H9 (cell line): ENCODE measurements around the gene GRWD1. TPM values are rescaled to one million over a fixed set of nuclear protein-coding genes. Genes with fewer than 3 reads are reported as not detected.

Experiments
- DNase-seq: peaks from one replicate; pipeline ENCODE4 v3.0.0-alpha.2; 2017
- H2AFZ ChIP-seq: one replicate; pipeline ENCODE4 v1.6.1; 2013; ENCODE audit warnings: mild to moderate bottlenecking, low read length, control low read depth, moderate library complexity
- H2AK5ac ChIP-seq: 2 replicates; pipeline ENCODE4 v1.6.1; 2013; ENCODE audit warnings: low read length, control low read depth, mixed read lengths; ENCODE audit not compliant: insufficient read length
- H2BK120ac ChIP-seq: one replicate; pipeline ENCODE4 v1.6.1; 2013; ENCODE audit warnings: low read depth, mild to moderate bottlenecking, low read length, control low read depth, inconsistent platforms; ENCODE audit not compliant: poor library complexity, severe bottlenecking
- H2BK12ac ChIP-seq: 2 replicates; pipeline ENCODE4 v1.6.1; 2013; ENCODE audit warnings: low read length, control low read depth, mixed read lengths, low read depth; ENCODE audit not compliant: insufficient read length
- H2BK15ac ChIP-seq: 2 replicates; pipeline ENCODE4 v1.6.1; 2013; ENCODE audit warnings: low read depth, low read length, control low read depth
- H2BK20ac ChIP-seq: one replicate; pipeline ENCODE4 v1.6.1; 2013; ENCODE audit warnings: low read depth, mild to moderate bottlenecking, low read length, control low read depth, inconsistent platforms; ENCODE audit not compliant: poor library complexity, severe bottlenecking
- H2BK5ac ChIP-seq: 2 replicates; pipeline ENCODE4 v1.6.1; 2013; ENCODE audit warnings: low read length, control low read depth, mixed read lengths; ENCODE audit not compliant: insufficient read length
- H3K14ac ChIP-seq: 2 replicates; pipeline ENCODE4 v1.6.1; 2013; ENCODE audit warnings: low read length, control low read depth; ENCODE audit not compliant: insufficient read depth
- H3K18ac ChIP-seq: 2 replicates; pipeline ENCODE4 v1.6.1; 2013; ENCODE audit warnings: low read depth, mild to moderate bottlenecking, mixed read lengths, low read length, control low read depth; ENCODE audit not compliant: insufficient read length
- H3K23ac ChIP-seq: 2 replicates; pipeline ENCODE4 v1.6.1; 2013; ENCODE audit warnings: low read length, control low read depth, mixed read lengths, low read depth; ENCODE audit not compliant: insufficient read length
- H3K23me2 ChIP-seq: 2 replicates; pipeline ENCODE4 v1.6.1; 2013; ENCODE audit warnings: low read depth, mild to moderate bottlenecking, mixed read lengths, low read length, control low read depth; ENCODE audit not compliant: insufficient read length, poor library complexity, severe bottlenecking
- H3K27ac ChIP-seq: 2 replicates; pipeline ENCODE4 v1.5.1; 2013; ENCODE audit warnings: low read length, control low read depth, mixed read lengths, low read depth; ENCODE audit not compliant: insufficient read length
- H3K27me3 ChIP-seq: 2 replicates; pipeline ENCODE4 v1.6.1; 2013; ENCODE audit warnings: low read length, control low read depth, inconsistent platforms; ENCODE audit not compliant: insufficient read depth
- H3K4ac ChIP-seq: 2 replicates; pipeline ENCODE4 v1.6.1; 2013; ENCODE audit warnings: low read depth, mild to moderate bottlenecking, control low read depth, inconsistent platforms, low read length, moderate library complexity
- H3K4me1 ChIP-seq: 2 replicates; pipeline ENCODE4 v1.6.1; 2013; ENCODE audit warnings: low read length, control low read depth, inconsistent platforms; ENCODE audit not compliant: insufficient read depth
- H3K4me2 ChIP-seq: 2 replicates; pipeline ENCODE4 v1.6.1; 2013; ENCODE audit warnings: low read length, control low read depth, mixed read lengths; ENCODE audit not compliant: insufficient read length, insufficient read depth
- H3K56ac ChIP-seq: 2 replicates; pipeline ENCODE4 v1.6.1; 2013; ENCODE audit warnings: low read depth, mild to moderate bottlenecking, mixed read lengths, low read length, control low read depth; ENCODE audit not compliant: insufficient read length
- H3K79me1 ChIP-seq: 2 replicates; pipeline ENCODE4 v1.6.1; 2013; ENCODE audit warnings: low read depth, mild to moderate bottlenecking, moderate library complexity, low read length, control low read depth, inconsistent platforms; ENCODE audit not compliant: insufficient read depth, poor library complexity, severe bottlenecking
- H3K79me2 ChIP-seq: 2 replicates; pipeline ENCODE4 v1.6.1; 2013; ENCODE audit warnings: low read length, control low read depth, inconsistent platforms; ENCODE audit not compliant: insufficient read depth
- H3K9ac ChIP-seq: 2 replicates; pipeline ENCODE4 v1.6.1; 2013; ENCODE audit warnings: low read length, control low read depth, mixed read lengths; ENCODE audit not compliant: insufficient read length; ENCODE audit errors: extremely low read depth
- H3K9me3 ChIP-seq: one replicate; pipeline ENCODE4 v1.6.1; 2013; ENCODE audit warnings: low read depth, low read length, inconsistent platforms; ENCODE audit not compliant: control insufficient read depth
- H3T11ph ChIP-seq: one replicate; pipeline ENCODE4 v1.6.1; 2013; ENCODE audit warnings: mild to moderate bottlenecking, low read length, control low read depth, inconsistent platforms
- H4K20me1 ChIP-seq: one replicate; pipeline ENCODE4 v1.6.1; 2013; ENCODE audit not compliant: control insufficient read depth, insufficient read length, insufficient read depth
- H4K5ac ChIP-seq: 2 replicates; pipeline ENCODE4 v1.6.1; 2013; ENCODE audit warnings: low read depth, mild to moderate bottlenecking, mixed read lengths, low read length, control low read depth; ENCODE audit not compliant: insufficient read length
- H4K8ac ChIP-seq: replicated peaks from 2 replicates; pipeline ENCODE4 v1.6.1; 2013; ENCODE audit warnings: low read length, control low read depth, mixed read lengths, low read depth; ENCODE audit not compliant: insufficient read length
- H4K91ac ChIP-seq: 2 replicates; pipeline ENCODE4 v1.6.1; 2013; ENCODE audit warnings: low read depth, mild to moderate bottlenecking, moderate library complexity, mixed read lengths, low read length, control low read depth; ENCODE audit not compliant: insufficient read length
- H3K27ac Mint-ChIP-seq, 3 experiments: 2 replicates in 2 of 3; 3 replicates in 1 of 3; pipeline ENCODE4 v1.8.0; 2020 to 2021; ENCODE audit warnings: mixed read lengths in 3 of 3, mild to moderate bottlenecking in 1 of 3, moderate library complexity in 1 of 3
- H3K27me3 Mint-ChIP-seq: 2 replicates; pipeline ENCODE4 v1.8.0; 2021; ENCODE audit warnings: low read depth, mild to moderate bottlenecking, moderate library complexity, mixed read lengths
- H3K36me3 Mint-ChIP-seq, 3 experiments: 2 replicates in 2 of 3; 3 replicates in 1 of 3; pipeline ENCODE4 v1.8.0; 2020 to 2021; ENCODE audit warnings: low read depth in 3 of 3, mixed read lengths in 3 of 3; ENCODE audit not compliant: insufficient read depth in 1 of 3
- H3K4me1 Mint-ChIP-seq, 2 experiments: 2 replicates each; pipeline ENCODE4 v1.8.0; 2020; ENCODE audit warnings: mixed read lengths in 2 of 2
- H3K4me3 Mint-ChIP-seq, 2 experiments: 2 replicates in 1 of 2; 3 replicates in 1 of 2; pipeline ENCODE4 v1.8.0; 2020 to 2021; ENCODE audit warnings: mild to moderate bottlenecking in 2 of 2, mixed read lengths in 2 of 2, moderate library complexity in 1 of 2
- H3K9me3 Mint-ChIP-seq, 2 experiments: 2 replicates in 1 of 2; 3 replicates in 1 of 2; pipeline ENCODE4 v1.8.0; 2020; ENCODE audit warnings: mild to moderate bottlenecking in 2 of 2, mixed read lengths in 2 of 2, moderate library complexity in 1 of 2
- WGBS: extraction: QIAGEN DNeasy Blood & Tissue Kit; methylation state at CpG from one replicate; pipeline ENCODE4 v1.1.7; 2013; ENCODE audit warnings: missing lambda C conversion rate, low lambda C conversion rate, mixed read lengths; ENCODE audit not compliant: insufficient read length; ENCODE audit errors: extremely low coverage; 5-methylcytosine and 5-hydroxymethylcytosine counted together
- total RNA-seq: library from RNA; stranded (reverse); gene quantifications from 2 replicates; pipeline ENCODE4 v1.2.1, GENCODE V29; 2021
- TF ChIP-seq, protein P1 (sequence below): fragments of 200-600 bp; sonication (generic); conservative IDR thresholded peaks from 3 replicates; pipeline ENCODE4 v1.8.0; 2021; ENCODE audit warnings: antibody characterized with exemption, mild to moderate bottlenecking

Gene GRWD1
- total RNA-seq, 1 experiment from 2014 or later: 92.0 TPM

DNA sequence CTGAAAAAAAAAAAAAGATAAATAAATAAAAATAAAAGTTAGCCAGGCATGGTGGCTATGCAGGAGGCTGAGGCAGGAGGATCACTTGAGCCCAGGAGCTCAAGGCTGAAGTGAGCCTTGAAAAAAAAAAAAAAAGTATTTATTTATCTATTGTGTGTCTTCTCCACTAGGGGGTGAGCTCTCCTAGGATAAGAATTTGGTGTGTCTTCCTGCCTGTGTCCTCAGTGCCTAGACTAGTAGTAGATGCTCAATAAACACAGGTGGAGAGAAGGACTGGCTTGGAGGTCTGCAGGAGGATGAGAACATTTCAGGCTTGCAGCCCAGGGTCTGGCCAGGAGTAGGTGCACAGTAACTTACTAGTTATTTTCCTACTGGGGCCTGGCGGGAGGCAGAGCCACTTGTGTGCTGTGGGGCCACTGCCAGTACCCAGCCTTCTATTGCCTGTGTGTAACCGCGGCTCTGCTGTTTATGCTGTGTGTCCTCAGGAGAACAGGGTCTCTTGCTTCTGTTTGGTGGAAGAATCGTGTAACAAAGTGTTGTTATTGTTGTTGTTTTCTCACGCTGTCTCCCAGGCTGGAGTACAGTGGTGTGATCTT lies 60.5 kb downstream of the GRWD1 start:
- Histone ChIP-seq H2BK5ac (no peak overlapping the region), H3K14ac (no peak overlapping the region), H3K79me2 (no peaks in the 10 kb centered on the region), H3K4me2 (no peak overlapping the region), H3T11ph (no peak overlapping the region), H3K9me3 (no peaks in the 10 kb centered on the region), H3K18ac (no peak overlapping the region), H2BK120ac (no peak overlapping the region), H3K4ac (no peak overlapping the region), H2BK20ac (no peak overlapping the region), H3K79me1 (no peaks in the 10 kb centered on the region), H3K27ac (no peak overlapping the region), H4K5ac (no peak overlapping the region), H2BK12ac (no peak overlapping the region), H2AK5ac (no peak overlapping the region), H3K23me2 (peaks cover 18% of the 10 kb centered on the region), H2BK15ac (no peak overlapping the region), H3K4me1 (no peaks in the 10 kb centered on the region), H3K56ac (no peak overlapping the region), H4K91ac (no peak overlapping the region), H3K23ac (no peak overlapping the region), H3K27me3 (no peaks in the 10 kb centered on the region), H2AFZ (no peak overlapping the region), H4K8ac (no peak overlapping the region), H3K9ac (no peak overlapping the region), H4K20me1 (no peaks in the 10 kb centered on the region)
- Mint-ChIP-seq H3K27ac (no peak overlapping the region), H3K9me3 (no peaks in the 10 kb centered on the region), H3K4me1 (peaks cover 16 to 25% of the 10 kb centered on the region in 2 experiments), H3K27me3 (peaks cover 6% of the 10 kb centered on the region), H3K36me3 (peaks cover 0 to 5% (median 0%) of the 10 kb centered on the region in 3 experiments; a peak in 1 of 7 replicates), H3K4me3 (no peak overlapping the region)
- peak; percentile 33 for DNase-seq
- TF ChIP-seq, protein P1, sequence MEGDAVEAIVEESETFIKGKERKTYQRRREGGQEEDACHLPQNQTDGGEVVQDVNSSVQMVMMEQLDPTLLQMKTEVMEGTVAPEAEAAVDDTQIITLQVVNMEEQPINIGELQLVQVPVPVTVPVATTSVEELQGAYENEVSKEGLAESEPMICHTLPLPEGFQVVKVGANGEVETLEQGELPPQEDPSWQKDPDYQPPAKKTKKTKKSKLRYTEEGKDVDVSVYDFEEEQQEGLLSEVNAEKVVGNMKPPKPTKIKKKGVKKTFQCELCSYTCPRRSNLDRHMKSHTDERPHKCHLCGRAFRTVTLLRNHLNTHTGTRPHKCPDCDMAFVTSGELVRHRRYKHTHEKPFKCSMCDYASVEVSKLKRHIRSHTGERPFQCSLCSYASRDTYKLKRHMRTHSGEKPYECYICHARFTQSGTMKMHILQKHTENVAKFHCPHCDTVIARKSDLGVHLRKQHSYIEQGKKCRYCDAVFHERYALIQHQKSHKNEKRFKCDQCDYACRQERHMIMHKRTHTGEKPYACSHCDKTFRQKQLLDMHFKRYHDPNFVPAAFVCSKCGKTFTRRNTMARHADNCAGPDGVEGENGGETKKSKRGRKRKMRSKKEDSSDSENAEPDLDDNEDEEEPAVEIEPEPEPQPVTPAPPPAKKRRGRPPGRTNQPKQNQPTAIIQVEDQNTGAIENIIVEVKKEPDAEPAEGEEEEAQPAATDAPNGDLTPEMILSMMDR: peak; percentile 74
- no CpG with 5 or more reads among the region's 5 CpGs for WGBS

Other genes starting within 250 kb of the GRWD1 start
- gene CARD8, start 190.1 kb upstream of the GRWD1 start, total RNA-seq: 20.3 and 21.0 TPM in 2 replicates
- 20.2 and 20.3 TPM in 2 replicates for gene ZNF114, start 175.9 kb upstream of the GRWD1 start, total RNA-seq
- gene EMP3, start 120.4 kb upstream of the GRWD1 start, total RNA-seq: 9.6 and 13.2 TPM in 2 replicates
- gene TMEM143, start 82.0 kb upstream of the GRWD1 start, total RNA-seq: 15.2 and 16.0 TPM in 2 replicates
- 0.31 TPM in 1 of 2 replicates, not detected in the other for gene SYNGR4, start 81.6 kb upstream of the GRWD1 start, total RNA-seq
- gene KDELR1, start 54.4 kb upstream of the GRWD1 start, total RNA-seq: 195 and 198 TPM in 2 replicates
- 5.9 and 6.2 TPM in 2 replicates for gene GRIN2D, start 52.3 kb upstream of the GRWD1 start, total RNA-seq
- 1.1 and 1.2 TPM in 2 replicates for gene KCNJ14, start 9.6 kb downstream of the GRWD1 start, total RNA-seq
- 97.1 and 103 TPM in 2 replicates for gene CYTH2, start 23.4 kb downstream of the GRWD1 start, total RNA-seq
- 14.4 and 15.2 TPM in 2 replicates for gene LMTK3, start 65.9 kb downstream of the GRWD1 start, total RNA-seq
- gene SULT2B1, start 106.2 kb downstream of the GRWD1 start, total RNA-seq: 1.3 and 1.7 TPM in 2 replicates
- not detected in 2 replicates for gene SPACA4, start 160.8 kb downstream of the GRWD1 start, total RNA-seq
- gene FAM83E, start 169.1 kb downstream of the GRWD1 start, total RNA-seq: 9.2 and 9.5 TPM in 2 replicates
- 1,855 and 1,874 TPM in 2 replicates for gene RPL18, start 173.2 kb downstream of the GRWD1 start, total RNA-seq
- gene SPHK2, start 173.5 kb downstream of the GRWD1 start, total RNA-seq: 55.0 and 57.2 TPM in 2 replicates
- gene DBP, start 191.4 kb downstream of the GRWD1 start, total RNA-seq: 11.4 and 12.6 TPM in 2 replicates
- gene CA11, start 200.2 kb downstream of the GRWD1 start, total RNA-seq: 102 and 107 TPM in 2 replicates
- 0.33 and 0.55 TPM in 2 replicates for gene NTN5, start 227.0 kb downstream of the GRWD1 start, total RNA-seq
- gene FUT2, start 250.0 kb downstream of the GRWD1 start, total RNA-seq: 11.4 and 13.2 TPM in 2 replicates